PFSK-1 (cell line): Measurements from ENCODE around the gene KCNC3.

Experiments used
- POLR2AphosphoS5 ChIP-seq: IDR thresholded peaks from 2 replicates; pipeline ENCODE4 v1.6.1; 2012; ENCODE audit warnings: low read depth, mild to moderate bottlenecking, control low read depth, low read length, moderate library complexity
- TAF1 ChIP-seq: IDR thresholded peaks from 2 replicates; pipeline ENCODE4 v1.6.1; 2012; ENCODE audit warnings: low read length, control low read depth, borderline replicate concordance; ENCODE audit not compliant: insufficient read depth
- TF ChIP-seq, protein P1 (sequence below), 2 experiments: IDR thresholded peaks; 2 replicates each; pipeline versions ENCODE4 v1.6.1 to v1.8.0; 2011 to 2012; ENCODE audit warnings: low read depth in 2 of 2, low read length in 2 of 2, control low read depth in 1 of 2, inconsistent platforms in 1 of 2, mild to moderate bottlenecking in 1 of 2, moderate library complexity in 1 of 2; ENCODE audit not compliant: insufficient read depth in 1 of 2

DNA sequence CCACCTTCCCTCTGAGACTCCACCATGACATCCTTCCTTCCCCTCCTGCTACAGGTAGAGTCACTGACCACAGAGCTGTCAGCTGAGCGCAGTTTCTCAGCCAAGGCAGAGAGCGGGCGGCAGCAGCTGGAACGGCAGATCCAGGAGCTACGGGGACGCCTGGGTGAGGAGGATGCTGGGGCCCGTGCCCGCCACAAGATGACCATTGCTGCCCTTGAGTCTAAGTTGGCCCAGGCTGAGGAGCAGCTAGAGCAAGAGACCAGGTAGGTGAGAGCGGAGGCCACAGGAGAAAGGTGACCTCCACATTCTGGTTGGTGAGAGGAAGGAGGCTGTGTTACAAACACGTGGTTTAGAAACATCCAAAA, 27.6 kb downstream of the KCNC3 start:
- no peak for TF ChIP-seq TAF1
- TF ChIP-seq POLR2AphosphoS5, result no peak
- TF ChIP-seq, protein P1, sequence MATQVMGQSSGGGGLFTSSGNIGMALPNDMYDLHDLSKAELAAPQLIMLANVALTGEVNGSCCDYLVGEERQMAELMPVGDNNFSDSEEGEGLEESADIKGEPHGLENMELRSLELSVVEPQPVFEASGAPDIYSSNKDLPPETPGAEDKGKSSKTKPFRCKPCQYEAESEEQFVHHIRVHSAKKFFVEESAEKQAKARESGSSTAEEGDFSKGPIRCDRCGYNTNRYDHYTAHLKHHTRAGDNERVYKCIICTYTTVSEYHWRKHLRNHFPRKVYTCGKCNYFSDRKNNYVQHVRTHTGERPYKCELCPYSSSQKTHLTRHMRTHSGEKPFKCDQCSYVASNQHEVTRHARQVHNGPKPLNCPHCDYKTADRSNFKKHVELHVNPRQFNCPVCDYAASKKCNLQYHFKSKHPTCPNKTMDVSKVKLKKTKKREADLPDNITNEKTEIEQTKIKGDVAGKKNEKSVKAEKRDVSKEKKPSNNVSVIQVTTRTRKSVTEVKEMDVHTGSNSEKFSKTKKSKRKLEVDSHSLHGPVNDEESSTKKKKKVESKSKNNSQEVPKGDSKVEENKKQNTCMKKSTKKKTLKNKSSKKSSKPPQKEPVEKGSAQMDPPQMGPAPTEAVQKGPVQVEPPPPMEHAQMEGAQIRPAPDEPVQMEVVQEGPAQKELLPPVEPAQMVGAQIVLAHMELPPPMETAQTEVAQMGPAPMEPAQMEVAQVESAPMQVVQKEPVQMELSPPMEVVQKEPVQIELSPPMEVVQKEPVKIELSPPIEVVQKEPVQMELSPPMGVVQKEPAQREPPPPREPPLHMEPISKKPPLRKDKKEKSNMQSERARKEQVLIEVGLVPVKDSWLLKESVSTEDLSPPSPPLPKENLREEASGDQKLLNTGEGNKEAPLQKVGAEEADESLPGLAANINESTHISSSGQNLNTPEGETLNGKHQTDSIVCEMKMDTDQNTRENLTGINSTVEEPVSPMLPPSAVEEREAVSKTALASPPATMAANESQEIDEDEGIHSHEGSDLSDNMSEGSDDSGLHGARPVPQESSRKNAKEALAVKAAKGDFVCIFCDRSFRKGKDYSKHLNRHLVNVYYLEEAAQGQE (IDR thresholded peaks at IDR 0.05; ENCODE audit: insufficient read depth in 1 of 2, low read depth in 2 of 2, low read length in 2 of 2), result no peak
